Aortic smooth muscle cell (primary cell): ENCODE measurements around the gene LCE1A. TPM values are rescaled to one million over a fixed set of nuclear protein-coding genes. Genes with fewer than 3 reads are reported as not detected.

Source experiments
- total RNA-seq: library from RNA; depleted of rRNA; stranded (reverse); fragments of >200 nt; gene quantifications from 2 replicates; pipeline ENCODE4 v1.2.3, GENCODE V29; 2014

Gene LCE1A, protein sequence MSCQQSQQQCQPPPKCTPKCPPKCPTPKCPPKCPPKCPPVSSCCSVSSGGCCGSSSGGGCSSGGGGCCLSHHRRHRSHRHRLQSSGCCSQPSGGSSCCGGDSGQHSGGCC
- not detected in 2 replicates for total RNA-seq

DNA sequence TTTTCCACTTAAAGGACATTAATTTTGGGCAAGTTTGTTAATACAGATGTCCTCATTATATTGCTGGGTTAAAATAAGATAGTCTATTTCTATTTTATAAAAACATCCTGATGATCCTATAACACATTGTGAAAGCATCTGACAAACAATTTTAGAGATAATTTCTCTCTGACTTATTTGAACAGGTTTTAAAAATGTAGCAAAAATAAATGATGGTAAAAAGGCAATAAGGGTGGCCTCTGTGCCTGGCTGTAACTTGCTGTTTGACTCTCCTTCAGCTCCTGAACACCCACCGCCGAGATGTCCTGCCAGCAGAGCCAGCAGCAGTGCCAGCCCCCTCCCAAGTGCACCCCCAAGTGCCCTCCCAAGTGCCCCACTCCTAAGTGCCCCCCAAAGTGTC, at the start of gene LCE1A:
Gene LCE1A, plus strand, starts transcription at position 301 of the 400 bp plus-strand sequence. Its CDS starts 0 bp downstream, at position 301.

DNA sequence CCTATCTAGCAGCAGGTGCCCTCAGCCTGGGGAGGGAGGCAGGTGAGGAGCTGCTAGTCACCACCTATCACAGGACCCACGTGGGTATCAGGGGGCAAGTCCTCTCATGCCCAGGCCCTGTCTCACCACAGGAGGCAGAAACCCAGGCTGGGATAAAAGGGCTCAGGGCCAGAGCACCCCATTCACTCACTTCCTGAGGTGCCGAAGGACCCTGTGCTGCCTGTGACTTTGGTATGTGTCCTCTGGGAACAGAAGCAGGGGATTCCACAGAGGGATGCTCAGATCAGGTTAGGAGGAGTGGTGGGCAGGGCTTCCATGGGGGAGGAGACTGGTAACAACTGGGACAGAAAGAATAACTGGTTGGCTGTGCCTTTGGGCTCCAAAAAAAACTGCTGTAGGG, 41.2 kb upstream of the LCE1A start, which contains the start of gene LCE1E:
Gene LCE1E, plus strand, starts transcription at position 181 of the 400 bp plus-strand sequence. CDS start 1,043 bp downstream, outside the sequence.

DNA sequence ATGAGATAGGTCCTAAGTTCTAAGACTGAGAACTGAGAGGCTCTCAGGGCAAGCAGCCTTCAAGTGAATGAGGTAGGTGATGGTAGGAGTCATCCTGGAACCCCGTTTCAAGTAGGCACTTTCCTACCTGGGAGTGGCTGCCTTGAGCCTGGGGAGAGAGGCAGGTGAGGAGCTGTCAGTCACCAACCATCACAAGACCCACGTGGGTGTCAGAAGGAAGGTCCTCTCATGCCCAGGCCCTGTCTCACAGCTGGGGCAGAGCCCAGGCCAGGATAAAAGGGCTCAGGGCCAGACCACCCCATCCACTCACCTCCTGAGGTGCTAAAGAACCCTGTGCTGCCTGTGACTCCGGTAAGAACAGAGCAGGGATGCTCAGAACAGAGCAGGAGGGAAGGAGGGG, 30.9 kb upstream of the LCE1A start, which contains the start of gene LCE1D:
Gene LCE1D, plus strand, starts transcription at position 301 of the 400 bp plus-strand sequence. CDS start 1,074 bp downstream, outside the sequence.

DNA sequence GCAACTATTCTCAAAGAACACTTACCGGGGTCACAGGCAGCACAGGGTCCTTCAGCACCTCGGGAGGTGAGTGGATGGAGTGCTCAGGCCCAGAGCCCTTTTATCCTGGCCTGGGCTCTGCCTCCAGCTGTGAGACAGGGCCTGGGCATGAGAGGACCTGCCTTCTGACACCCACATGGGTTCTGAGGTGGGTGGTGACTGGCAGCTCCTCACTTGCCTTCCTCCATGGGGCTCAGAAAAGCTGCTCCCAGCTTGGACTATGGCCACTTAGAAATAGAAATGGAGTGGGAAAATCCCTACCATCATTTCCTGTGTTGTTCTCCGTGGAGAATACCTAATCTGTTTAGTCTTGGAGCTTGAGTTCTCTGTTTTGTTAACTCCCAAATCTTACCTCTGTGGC, 20.7 kb upstream of the LCE1A start, which contains the start of gene LCE1C:
Gene LCE1C, minus strand, starts transcription at position 76 of the 400 bp plus-strand sequence. CDS start 1,173 bp downstream, outside the sequence.

DNA sequence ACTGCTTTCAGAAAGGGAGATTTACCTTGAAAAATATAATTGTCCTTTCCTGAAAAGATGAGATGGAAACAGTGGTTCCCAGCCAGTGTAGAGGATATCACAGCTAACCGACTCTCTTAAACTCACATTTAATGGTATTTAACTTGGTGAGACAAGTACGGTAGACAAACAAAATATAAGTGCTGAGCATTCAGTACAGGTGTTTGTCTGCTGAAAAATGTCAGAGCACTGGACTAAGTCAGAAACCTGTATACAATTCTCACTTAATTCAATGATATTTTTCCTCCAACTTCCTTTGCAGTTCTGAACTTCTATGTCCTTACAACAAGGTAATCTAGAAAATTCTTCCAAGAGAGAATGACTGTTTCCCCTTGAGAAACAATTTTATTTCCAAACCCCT, 15.6 kb upstream of the LCE1A start, which contains the start of gene LCE1B:
Gene LCE1B, plus strand, starts transcription at position 301 of the 400 bp plus-strand sequence. CDS start 476 bp downstream, outside the sequence.

DNA sequence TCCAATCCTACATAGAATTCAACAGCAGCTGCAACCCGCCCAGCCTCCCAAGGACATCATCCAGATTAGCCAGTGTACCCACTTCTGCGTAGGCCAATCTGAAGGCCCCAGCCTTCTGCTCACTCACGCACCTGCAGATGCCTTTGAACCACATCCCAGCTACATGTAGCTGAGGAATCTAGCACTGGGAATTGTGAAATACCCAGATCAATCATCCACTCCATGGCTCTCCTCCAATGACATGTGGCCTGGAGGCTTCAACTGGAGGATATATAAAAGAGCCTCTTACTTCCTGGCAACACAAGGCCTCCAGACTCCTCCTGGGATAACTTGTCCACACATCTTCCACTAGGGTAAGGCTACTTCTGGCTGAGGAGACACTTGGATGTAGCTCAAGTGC, 15.3 kb downstream of the LCE1A start, which contains the start of gene LCE6A:
Gene LCE6A, plus strand, starts transcription at position 301 of the 400 bp plus-strand sequence. CDS start 665 bp downstream, outside the sequence.

DNA sequence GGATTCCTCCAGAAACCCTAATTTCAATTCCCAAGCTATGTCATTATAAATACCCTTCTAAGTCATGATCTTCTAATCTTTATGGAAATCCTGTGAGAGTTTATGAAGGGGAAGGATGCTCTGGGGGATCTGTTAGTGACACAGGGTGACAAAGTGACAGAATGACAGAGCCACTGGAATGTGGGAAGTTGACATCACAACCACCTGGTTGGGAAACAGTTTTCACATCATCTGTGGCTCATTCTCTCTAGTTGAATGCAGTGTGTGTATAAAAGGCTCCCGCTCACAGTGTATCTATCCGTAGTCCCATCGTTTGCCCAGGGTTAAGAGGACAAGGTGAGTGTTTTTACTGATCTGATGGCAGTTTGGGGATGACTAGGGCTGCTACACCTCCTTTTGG, 32.4 kb downstream of the LCE1A start, which contains the start of gene LCE7A:
Gene LCE7A, plus strand, starts transcription at position 301 of the 400 bp plus-strand sequence. CDS start 702 bp downstream, outside the sequence.

Other genes starting within 250 kb of the LCE1A start
- not detected in 2 replicates for gene LCE3D, start 247.0 kb upstream of the LCE1A start, total RNA-seq
- gene LCE3C, start 227.2 kb upstream of the LCE1A start, total RNA-seq = not detected in 2 replicates
- not detected in 2 replicates for gene LCE3B, start 213.7 kb upstream of the LCE1A start, total RNA-seq
- gene LCE3A, start 204.4 kb upstream of the LCE1A start, total RNA-seq = not detected in 2 replicates
- not detected in 2 replicates for gene LCE2D, start 164.1 kb upstream of the LCE1A start, total RNA-seq
- not detected in 2 replicates for gene LCE2C, start 152.2 kb upstream of the LCE1A start, total RNA-seq
- gene LCE2B, start 141.3 kb upstream of the LCE1A start, total RNA-seq = not detected in 2 replicates
- not detected in 2 replicates for gene LCE2A, start 129.1 kb upstream of the LCE1A start, total RNA-seq
- gene LCE4A, start 119.3 kb upstream of the LCE1A start, total RNA-seq = not detected in 2 replicates
- not detected in 2 replicates for gene KPRP, start 69.4 kb upstream of the LCE1A start, total RNA-seq
- gene LCE1F, start 52.3 kb upstream of the LCE1A start, total RNA-seq = not detected in 2 replicates
- gene LCE1E, start 41.2 kb upstream of the LCE1A start, total RNA-seq = not detected in 2 replicates
- gene LCE1D, start 30.8 kb upstream of the LCE1A start, total RNA-seq = not detected in 2 replicates
- not detected in 2 replicates for gene LCE1C, start 20.8 kb upstream of the LCE1A start, total RNA-seq
- not detected in 2 replicates for gene LCE1B, start 15.5 kb upstream of the LCE1A start, total RNA-seq
- not detected in 2 replicates for gene LCE6A, start 15.4 kb downstream of the LCE1A start, total RNA-seq
- gene LCE7A, start 32.5 kb downstream of the LCE1A start, total RNA-seq = not detected in 2 replicates
- not detected in 2 replicates for gene SMCP, start 50.8 kb downstream of the LCE1A start, total RNA-seq
- not detected in 2 replicates for gene IVL, start 81.1 kb downstream of the LCE1A start, total RNA-seq
- gene SPRR5, start 119.7 kb downstream of the LCE1A start, total RNA-seq = not detected in 2 replicates
- not detected in 2 replicates for gene SPRR4, start 143.2 kb downstream of the LCE1A start, total RNA-seq
- gene SPRR1A, start 156.6 kb downstream of the LCE1A start, total RNA-seq = not detected in 2 replicates
- gene SPRR3, start 174.3 kb downstream of the LCE1A start, total RNA-seq = not detected in 2 replicates
- not detected in 2 replicates for gene SPRR1B, start 203.7 kb downstream of the LCE1A start, total RNA-seq
- gene SPRR2D, start 213.6 kb downstream of the LCE1A start, total RNA-seq = not detected in 2 replicates
- not detected in 2 replicates for gene SPRR2A, start 230.0 kb downstream of the LCE1A start, total RNA-seq
- not detected in 2 replicates for gene SPRR2B, start 244.1 kb downstream of the LCE1A start, total RNA-seq